Gastrocnemius medialis (tissue), 4 donors: Measurements from ENCODE around the gene C1orf185. TPM values are rescaled to one million over a fixed set of nuclear protein-coding genes. Genes with fewer than 3 reads are reported as not detected.
"Not testable (repeated sequence)": the region's sequence is repeated elsewhere in the genome, so short reads cannot be mapped to it uniquely, and the experiment has no call there.

Experiments
- ATAC-seq, 2 donors: fragments of 150-250 bp; one replicate each; pipeline ENCODE4 v1.9.1; 2016
- DNase-seq, 2 donors: peaks; one replicate each; pipeline ENCODE4 v3.0.0-alpha.2; 2019
- H3K27ac ChIP-seq, 4 donors: fragments of 200-600 bp; sonication (generic); 1 replicate in 1 of 4; 2 replicates in 3 of 4; pipeline ENCODE4 v1.5.1; 2016 to 2018; ENCODE audit warnings: mild to moderate bottlenecking in 2 of 4, moderate library complexity in 1 of 4
- H3K27me3 ChIP-seq, 3 donors: fragments of 200-600 bp; sonication (generic) in 2 of 3; 1 replicate in 1 of 3; 2 replicates in 2 of 3; pipeline versions ENCODE4 v1.5.1 to v1.6.0; 2016 to 2019; ENCODE audit warnings: mild to moderate bottlenecking in 1 of 3, moderate library complexity in 1 of 3
- H3K36me3 ChIP-seq, 2 donors: fragments of 200-600 bp; sonication (generic) in 1 of 2; one replicate each; pipeline ENCODE4 v1.5.1; 2017 to 2018
- H3K4me1 ChIP-seq, 2 donors: fragments of 200-600 bp; sonication (generic) in 1 of 2; one replicate each; pipeline ENCODE4 v1.5.1; 2016 to 2017; ENCODE audit warnings: mild to moderate bottlenecking in 2 of 2
- H3K4me3 ChIP-seq, 4 donors: fragments of 200-600 bp; sonication (generic) in 3 of 4; 1 replicate in 1 of 4; 2 replicates in 3 of 4; pipeline ENCODE4 v1.5.1; 2016 to 2019; ENCODE audit warnings: mild to moderate bottlenecking in 2 of 4
- H3K9me3 ChIP-seq, 3 donors: fragments of 200-600 bp; sonication (generic) in 2 of 3; 1 replicate in 1 of 3; 2 replicates in 2 of 3; pipeline ENCODE4 v1.5.1; 2016 to 2019
- POLR2A ChIP-seq, 2 donors: fragments of 450-650 bp; IDR thresholded peaks; one replicate each; pipeline ENCODE4 v1.6.1; 2017; ENCODE audit warnings: antibody characterized with exemption in 2 of 2, mild to moderate bottlenecking in 2 of 2, moderate library complexity in 2 of 2
- in situ Hi-C, 4 donors: fragments of 200-750 bp; cut with MboI; loops; one replicate each; pipeline versions ENCODE4 v1.15.0 to v1.8.0; 2017; ENCODE audit warnings: low sequenced_read_pairs in 4 of 4
- intact Hi-C: fragments of 100-400 bp; cut with DNase I; formaldehyde crosslinking; loops from one replicate; pipeline ENCODE4 v1.15.1; 2023; ENCODE audit warnings: low total_unique reads
- total RNA-seq, 4 donors: library from RNA; depleted of rRNA; stranded (reverse); fragments of >200 nt; gene quantifications; one replicate each; pipeline versions ENCODE4 v1.1.0 to v1.2.3, GENCODE V29; 2016
- TF ChIP-seq, protein P1 (sequence below), 5 experiments: fragments of 450-650 bp in 3 of 5; fragments of 200-600 bp in 2 of 5; sonication (generic) in 2 of 5; IDR thresholded peaks in 4 of 5; conservative IDR thresholded peaks in 1 of 5; 1 replicate in 4 of 5; 2 replicates in 1 of 5; pipeline ENCODE4 v1.5.1; 2016 to 2019; ENCODE audit warnings: antibody characterized with exemption in 5 of 5, mild to moderate bottlenecking in 3 of 5, moderate library complexity in 3 of 5

C1orf185 gene
- total RNA-seq, 4 donors from 2014 or later, result not detected

DNA sequence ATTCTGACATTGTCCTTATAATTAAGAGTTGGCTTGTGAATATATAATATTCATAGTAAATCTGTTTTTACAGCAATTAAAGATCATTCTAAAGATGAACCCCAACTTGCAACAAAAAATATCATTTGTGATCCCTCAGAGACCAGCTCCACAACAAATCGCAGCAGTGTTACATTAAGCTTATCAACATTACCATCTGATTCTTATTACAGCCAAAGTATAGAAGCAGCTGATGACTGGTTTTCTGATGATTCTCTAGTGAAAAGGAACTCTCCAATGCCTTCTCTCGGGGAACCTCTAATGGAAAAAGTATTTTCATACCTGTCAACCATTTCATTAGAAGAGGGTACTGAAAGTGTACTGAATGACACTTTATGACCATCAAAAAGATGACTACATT lies 45.4 kb downstream of the C1orf185 start:
- intact Hi-C loops, result no loop called here
- no peak for ATAC-seq
- no peaks in the 10 kb centered on the region for H3K9me3 ChIP-seq

DNA sequence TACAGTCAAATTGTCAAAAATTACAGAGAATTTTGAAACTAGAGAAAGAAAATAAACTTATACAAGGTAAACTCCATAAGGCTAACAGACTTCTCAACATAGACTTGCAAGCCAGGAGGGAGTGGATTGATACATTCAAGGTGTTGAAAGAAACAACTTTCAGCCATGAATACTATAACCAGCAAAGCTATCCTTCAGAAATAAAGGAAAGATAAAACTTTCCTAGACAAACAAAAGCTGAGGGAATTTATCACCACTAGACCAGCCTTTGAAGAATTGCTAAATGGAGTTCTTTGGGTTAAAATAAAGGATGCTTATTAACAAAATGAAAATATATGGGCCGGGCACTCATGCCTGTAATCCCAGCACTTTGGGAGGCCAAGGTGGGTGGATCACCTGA lies 52.7 kb downstream of the C1orf185 start:
- DNase-seq (no peak), ATAC-seq (no peak)
- H3K4me1 ChIP-seq, result no peaks in the 10 kb centered on the region
- no peaks in the 10 kb centered on the region for H3K27me3 ChIP-seq
- H3K9me3 ChIP-seq, result peaks cover 0 to 4% (median 0%) of the 10 kb centered on the region in 3 donors
- H3K4me3 ChIP-seq, result peak overlapping the region in 1 of 4 donors; percentile 13
- in situ Hi-C loops, result no loop called here
- intact Hi-C loops, result no loop called here
- no peaks in the 10 kb centered on the region for H3K36me3 ChIP-seq
- TF ChIP-seq POLR2A (IDR thresholded peaks at IDR 0.05), result no peak
- TF ChIP-seq, protein P1, sequence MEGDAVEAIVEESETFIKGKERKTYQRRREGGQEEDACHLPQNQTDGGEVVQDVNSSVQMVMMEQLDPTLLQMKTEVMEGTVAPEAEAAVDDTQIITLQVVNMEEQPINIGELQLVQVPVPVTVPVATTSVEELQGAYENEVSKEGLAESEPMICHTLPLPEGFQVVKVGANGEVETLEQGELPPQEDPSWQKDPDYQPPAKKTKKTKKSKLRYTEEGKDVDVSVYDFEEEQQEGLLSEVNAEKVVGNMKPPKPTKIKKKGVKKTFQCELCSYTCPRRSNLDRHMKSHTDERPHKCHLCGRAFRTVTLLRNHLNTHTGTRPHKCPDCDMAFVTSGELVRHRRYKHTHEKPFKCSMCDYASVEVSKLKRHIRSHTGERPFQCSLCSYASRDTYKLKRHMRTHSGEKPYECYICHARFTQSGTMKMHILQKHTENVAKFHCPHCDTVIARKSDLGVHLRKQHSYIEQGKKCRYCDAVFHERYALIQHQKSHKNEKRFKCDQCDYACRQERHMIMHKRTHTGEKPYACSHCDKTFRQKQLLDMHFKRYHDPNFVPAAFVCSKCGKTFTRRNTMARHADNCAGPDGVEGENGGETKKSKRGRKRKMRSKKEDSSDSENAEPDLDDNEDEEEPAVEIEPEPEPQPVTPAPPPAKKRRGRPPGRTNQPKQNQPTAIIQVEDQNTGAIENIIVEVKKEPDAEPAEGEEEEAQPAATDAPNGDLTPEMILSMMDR (IDR thresholded peaks at IDR 0.05 in 4 of 5, conservative IDR thresholded peaks at IDR 0.05 in 1 of 5), result no peak
- no peak overlapping the region for H3K27ac ChIP-seq

More for the DNA sequence above, 45.4 kb downstream of the C1orf185 start:
- Histone ChIP-seq H3K4me1 (no peaks in the 10 kb centered on the region), H3K27me3 (no peaks in the 10 kb centered on the region), H3K36me3 (no peaks in the 10 kb centered on the region), H3K27ac (no peak overlapping the region), H3K4me3 (no peak overlapping the region)
- TF ChIP-seq POLR2A (IDR thresholded peaks at IDR 0.05), result no peak
- TF ChIP-seq, protein P1 (IDR thresholded peaks at IDR 0.05 in 4 of 5, conservative IDR thresholded peaks at IDR 0.05 in 1 of 5), result no peak
- no peak for DNase-seq
- in situ Hi-C loops, result no loop called here

DNA sequence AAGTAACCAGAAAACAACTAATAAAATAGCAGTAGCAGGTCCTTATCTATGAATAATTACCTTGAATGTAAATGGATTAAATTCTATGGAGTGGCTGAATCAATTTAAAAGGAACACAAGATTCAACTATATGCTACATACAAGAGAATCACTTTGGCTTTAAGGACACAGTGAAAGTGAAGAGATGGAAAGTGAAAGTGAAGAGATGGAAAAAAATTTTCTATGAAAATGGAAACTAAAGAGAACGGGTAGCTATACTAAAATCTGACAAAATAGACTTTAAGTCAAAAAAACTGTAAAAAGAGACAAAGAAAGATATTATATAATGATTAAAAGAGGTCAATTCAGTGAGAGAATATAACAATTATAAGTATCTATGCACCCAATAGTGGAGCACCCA lies 54.7 kb downstream of the C1orf185 start:
- DNase-seq (no peak), ATAC-seq (no peak)
- intact Hi-C loops, result no loop called here
- no peaks in the 10 kb centered on the region for H3K4me1 ChIP-seq
- no peak for TF ChIP-seq POLR2A (IDR thresholded peaks at IDR 0.05)
- TF ChIP-seq, protein P1 (IDR thresholded peaks at IDR 0.05 in 4 of 5, conservative IDR thresholded peaks at IDR 0.05 in 1 of 5), result no peak
- H3K27ac ChIP-seq, result no peak overlapping the region
- peaks cover 0 to 4% (median 0%) of the 10 kb centered on the region in 3 donors for H3K9me3 ChIP-seq
- H3K36me3 ChIP-seq, result no peaks in the 10 kb centered on the region
- H3K4me3 ChIP-seq, result no peak overlapping the region
- no peaks in the 10 kb centered on the region for H3K27me3 ChIP-seq
- in situ Hi-C loops, result no loop called here

DNA sequence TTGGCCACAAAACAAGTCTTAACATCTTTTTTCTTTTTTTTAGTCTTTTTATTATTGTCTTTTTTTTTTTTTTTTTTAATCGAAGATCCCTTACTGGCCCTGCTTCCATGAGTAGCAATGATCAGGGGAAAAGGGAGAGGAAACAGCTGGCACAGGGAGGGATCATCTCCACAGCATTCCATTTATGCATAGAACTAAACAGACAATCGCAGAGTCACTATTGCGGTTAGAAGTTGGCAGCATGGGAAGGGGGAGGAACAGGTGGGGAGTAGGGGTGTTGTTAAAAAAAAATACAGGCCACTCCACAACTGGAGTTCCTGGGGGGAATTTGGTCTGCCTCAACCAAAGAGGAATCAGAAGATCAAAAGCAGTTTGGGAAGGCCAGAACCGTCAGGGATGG lies 55.4 kb downstream of the C1orf185 start:
- in situ Hi-C loops, result no loop called here
- Histone ChIP-seq H3K4me3 (no peak overlapping the region), H3K27me3 (no peaks in the 10 kb centered on the region), H3K4me1 (no peaks in the 10 kb centered on the region), H3K27ac (no peak overlapping the region), H3K36me3 (no peaks in the 10 kb centered on the region), H3K9me3 (peaks cover 0 to 4% (median 0%) of the 10 kb centered on the region in 3 donors)
- TF ChIP-seq POLR2A (IDR thresholded peaks at IDR 0.05), result no peak
- TF ChIP-seq, protein P1 (IDR thresholded peaks at IDR 0.05 in 4 of 5, conservative IDR thresholded peaks at IDR 0.05 in 1 of 5), result no peak
- intact Hi-C loops, result no loop called here
- DNase-seq (no peak), ATAC-seq (no peak)

DNA sequence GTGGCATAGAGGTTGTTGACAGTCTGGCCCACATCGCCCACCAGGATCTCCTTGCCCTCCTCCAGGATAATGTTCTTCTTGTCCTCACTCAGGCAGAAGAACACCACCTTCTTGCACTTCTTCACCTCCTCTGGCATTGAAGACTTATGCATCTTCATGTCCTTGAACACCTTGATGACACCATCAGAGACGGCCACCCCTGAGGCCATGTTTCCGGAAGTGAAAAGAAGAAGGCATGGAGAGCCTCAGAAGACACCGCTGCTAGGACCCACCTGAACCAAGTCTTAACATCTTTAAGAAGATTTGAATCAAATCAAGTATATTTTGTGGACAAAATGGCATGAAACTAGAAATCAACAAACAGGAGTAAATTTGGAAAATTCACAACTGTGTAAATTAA lies 56.2 kb downstream of the C1orf185 start:
- Histone ChIP-seq H3K9me3 (peaks cover 0 to 4% (median 0%) of the 10 kb centered on the region in 3 donors), H3K4me3 (no peak overlapping the region), H3K27me3 (no peaks in the 10 kb centered on the region), H3K27ac (no peak overlapping the region), H3K4me1 (no peaks in the 10 kb centered on the region), H3K36me3 (no peaks in the 10 kb centered on the region)
- TF ChIP-seq, protein P1 (IDR thresholded peaks at IDR 0.05 in 4 of 5, conservative IDR thresholded peaks at IDR 0.05 in 1 of 5), result no peak
- TF ChIP-seq POLR2A (IDR thresholded peaks at IDR 0.05), result no peak
- no peak for DNase-seq
- ATAC-seq, result no peak
- intact Hi-C loops, result no loop called here
- in situ Hi-C loops, result no loop called here

DNA sequence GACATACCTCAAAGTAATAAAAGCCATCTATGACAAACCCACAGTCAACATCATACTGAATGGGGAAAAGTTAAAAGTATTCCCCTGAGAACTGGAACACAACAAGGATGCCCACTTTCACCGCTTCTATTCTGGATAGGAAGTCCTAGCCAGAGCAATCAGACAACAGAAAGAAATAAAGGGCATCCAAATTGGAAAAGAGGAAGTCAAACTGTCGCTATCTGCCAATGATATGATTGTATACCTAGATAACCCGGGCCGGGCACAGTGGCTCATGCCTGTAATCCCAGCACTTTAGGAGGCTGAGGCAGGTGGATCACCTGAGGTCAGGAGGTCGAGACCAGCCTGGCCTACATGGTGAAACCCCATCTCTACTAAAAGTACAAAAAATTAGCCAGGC lies 60.5 kb downstream of the C1orf185 start:
- H3K9me3 ChIP-seq, intact Hi-C loops, H3K27ac ChIP-seq, DNase-seq, in situ Hi-C loops, ATAC-seq, H3K27me3 ChIP-seq, H3K36me3 ChIP-seq, H3K4me3 ChIP-seq, H3K4me1 ChIP-seq: not testable (repeated sequence)
